ENCODE results near the gene ARID3B.
"Not testable (repeated sequence)": the region's sequence is repeated elsewhere in the genome, so short reads cannot be mapped to it uniquely, and the experiment has no call there.

Gene ARID3B

DNA sequence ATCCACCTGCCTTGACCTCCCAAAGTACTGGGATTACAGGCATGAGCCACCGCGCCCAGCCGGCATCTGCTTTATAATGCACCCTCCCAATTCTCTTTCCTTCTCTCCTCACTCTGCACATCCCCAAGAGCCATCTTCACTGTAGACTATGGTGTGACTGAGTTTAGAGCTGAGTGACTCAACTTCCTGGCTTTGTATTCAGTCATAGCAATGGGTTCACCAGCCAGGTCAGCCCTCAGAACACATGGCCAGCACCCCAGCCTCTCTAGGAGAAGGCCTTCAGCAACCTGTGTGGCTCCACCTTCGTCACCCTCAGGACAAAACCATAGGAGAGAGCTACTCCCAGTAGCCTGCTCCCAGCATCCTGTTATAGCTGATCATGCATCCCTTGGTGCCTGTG is 33.0 kb downstream of the ARID3B start:
- no peak for DNase-seq

- no peak for DNase-seq
Measured at GRCh38 chr15:74578496-74578994, 37.5 kb downstream of the ARID3B start.

- no peak for DNase-seq
Measured at GRCh38 chr15:74579001-74579400, 38.0 kb downstream of the ARID3B start.

- no peak for DNase-seq
Measured at GRCh38 chr15:74580538-74581350, 39.7 kb downstream of the ARID3B start.

- no peak for DNase-seq
Measured at GRCh38 chr15:74584204-74584603, 43.2 kb downstream of the ARID3B start.

DNA sequence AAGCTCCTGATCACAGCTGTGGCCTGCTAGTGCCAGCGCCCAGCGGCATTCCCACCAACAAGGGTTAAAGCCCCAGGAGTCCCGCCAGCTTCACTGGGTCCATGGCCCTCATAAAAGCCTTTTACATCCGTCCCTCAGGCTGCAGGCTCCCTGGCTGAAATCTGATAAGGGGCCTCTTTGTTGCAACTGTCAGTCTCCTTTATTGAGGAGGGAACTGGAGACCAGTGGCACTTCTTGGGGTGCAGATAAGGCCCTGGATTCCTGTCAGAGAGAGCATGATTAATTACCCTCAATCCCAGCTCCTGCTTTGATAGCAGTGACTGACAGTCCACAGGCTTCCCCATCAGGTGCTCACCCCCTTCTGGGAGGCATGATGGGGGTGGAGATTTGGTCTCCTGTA is 43.8 kb downstream of the ARID3B start:
- no peak for DNase-seq

DNA sequence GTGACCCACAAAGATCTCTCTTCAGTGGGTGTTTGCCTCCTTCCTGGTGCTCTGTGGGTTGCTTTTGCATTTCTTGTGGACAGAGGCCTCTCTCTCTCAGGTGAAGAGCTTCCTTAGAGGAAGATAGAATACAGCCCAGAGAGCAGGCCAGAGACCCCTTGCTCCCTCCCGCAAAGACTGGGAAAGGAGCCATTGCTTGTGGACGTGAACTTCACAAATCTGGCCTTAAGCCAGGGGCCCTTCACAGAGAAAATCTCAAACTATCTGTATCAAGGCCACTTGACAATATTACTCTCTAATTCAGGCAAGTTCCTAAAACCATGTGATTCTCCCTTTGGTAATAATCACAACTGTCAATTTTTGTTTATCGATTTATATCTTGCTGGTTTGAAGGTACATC is 44.2 kb downstream of the ARID3B start:
- no peak for DNase-seq

DNA sequence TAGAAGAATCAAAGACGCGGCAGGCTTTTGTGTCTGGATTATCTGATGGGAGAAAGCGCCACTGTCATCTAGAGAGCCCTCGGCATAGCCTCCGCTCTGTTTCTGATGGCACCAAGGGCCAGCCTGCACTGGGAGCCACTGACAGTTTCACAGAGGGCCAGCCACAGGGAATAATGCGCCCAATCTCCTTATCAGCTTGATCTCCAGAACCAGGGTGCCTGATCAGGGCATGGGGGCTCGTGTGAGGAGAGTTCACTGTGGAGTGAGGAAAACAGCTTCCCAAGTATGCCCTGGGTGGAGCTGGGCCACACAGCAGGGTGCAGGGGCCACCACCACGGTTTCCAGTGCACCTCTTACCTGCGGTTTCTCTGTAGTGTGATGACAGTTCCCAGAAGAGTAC is 44.8 kb downstream of the ARID3B start:
- DNase-seq, result no peak

- DNase-seq, result no peak
Measured at GRCh38 chr15:74589826-74590225, 48.8 kb downstream of the ARID3B start.

DNA sequence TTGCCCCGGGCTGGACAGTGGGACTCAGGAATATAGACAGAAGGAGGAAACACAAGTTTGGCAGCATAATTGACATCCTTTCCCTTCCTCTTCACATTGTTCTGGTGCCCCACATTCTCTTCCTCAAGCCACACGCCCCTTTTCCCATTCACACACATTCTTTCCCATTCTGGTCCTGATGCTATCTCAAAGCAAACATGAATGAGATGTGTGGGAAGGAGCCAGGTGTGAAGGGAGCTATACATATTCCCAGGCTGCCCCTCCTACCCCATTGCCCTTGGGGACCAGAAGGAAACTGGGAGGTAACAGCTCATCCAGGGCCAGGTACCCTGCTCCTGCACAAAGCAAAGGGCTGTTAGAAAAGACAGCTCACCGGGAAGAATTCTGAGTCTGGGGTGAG is 51.2 kb downstream of the ARID3B start:
- no peak for DNase-seq

GRCh38 chr15:74593122-74593521 is 52.1 kb downstream of the ARID3B start:
- no peak for DNase-seq

DNA sequence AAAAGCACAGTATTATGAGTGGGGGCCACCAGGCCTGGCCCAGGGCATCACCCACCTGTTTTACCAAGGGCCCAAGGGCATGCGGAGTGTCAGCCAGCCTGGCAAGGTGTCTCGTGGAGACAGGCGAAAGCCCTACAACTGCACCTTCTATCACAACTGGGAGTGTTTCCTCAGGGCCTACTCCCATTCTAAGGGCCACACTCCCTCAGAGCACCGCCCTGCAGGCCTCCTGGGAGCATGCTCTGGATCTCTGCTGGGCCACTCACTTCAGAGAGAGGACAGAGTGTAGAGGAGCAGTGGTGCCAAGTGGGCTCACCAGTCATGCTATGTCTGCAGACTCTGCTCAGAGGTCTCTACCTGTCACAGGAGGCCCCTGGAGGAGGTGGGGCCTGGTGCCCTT is 53.4 kb downstream of the ARID3B start:
- DNase-seq, result no peak

DNA sequence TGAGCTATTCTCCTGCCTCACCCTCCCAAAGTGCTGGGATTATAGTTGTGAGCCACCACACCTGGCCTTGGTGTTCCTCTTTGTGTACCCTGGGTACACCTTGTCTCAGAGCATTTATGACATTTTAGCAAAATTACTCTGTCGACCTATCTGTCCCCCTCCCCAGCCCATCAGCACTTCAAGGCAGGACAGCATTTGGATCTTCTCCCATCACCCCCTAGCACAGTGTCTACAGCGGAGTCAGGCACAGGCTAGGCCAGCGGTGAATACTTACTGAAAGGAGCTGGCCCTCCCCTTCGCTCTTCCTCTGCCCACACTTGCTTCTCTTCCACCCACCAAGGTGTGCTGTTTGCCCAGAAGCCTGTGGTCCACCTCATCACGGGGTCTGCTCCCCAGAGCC is 54.3 kb downstream of the ARID3B start:
- DNase-seq, result no peak

DNA sequence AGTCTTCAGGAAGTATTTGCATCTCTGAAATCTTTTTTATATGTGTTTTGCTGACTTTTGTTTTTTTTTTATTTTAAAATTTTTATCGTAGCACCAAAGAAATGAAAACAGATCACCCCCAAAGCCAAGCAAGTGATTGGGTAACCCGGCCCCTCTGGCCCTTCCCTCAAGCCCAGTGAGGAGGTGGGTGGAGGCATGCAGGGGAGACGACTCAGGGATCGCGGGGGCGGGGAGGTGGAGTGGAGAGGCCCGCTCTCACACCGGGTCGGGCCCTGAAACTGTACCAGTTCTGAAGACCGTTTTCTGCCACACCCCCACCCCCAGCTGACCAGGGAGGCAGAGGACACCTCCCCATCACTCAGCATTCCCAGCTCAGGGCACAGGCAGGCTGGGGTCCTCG is 55.7 kb downstream of the ARID3B start:
- DNase-seq, result not testable (repeated sequence)

DNA sequence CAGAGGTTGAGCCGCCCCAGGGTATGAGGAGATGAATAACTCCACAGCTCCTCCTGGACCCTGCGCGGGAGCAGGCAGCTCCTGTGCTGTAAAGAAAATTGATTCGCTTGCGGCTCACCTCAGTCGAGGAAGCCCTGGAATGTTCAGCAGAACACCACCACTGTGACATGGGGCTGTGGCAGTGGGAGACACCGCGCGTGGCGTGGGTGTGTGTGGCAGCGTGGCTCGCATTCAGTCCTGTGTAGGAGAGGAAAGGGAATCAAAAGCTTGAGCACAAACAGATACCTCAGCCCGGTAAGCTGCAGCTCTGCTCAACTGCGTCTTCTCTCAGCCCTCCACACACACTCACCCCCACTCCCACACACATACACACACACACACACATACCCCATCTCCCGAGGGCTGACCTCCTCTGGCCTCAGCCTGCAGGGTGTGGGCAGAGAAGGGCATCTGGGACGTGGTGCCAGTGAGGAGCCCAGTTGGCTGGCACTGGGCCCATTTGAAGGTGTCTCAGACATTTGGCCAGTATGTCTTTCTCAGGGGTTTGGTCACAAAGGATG is 56.2 kb downstream of the ARID3B start:
- DNase-seq, result not testable (repeated sequence)

DNA sequence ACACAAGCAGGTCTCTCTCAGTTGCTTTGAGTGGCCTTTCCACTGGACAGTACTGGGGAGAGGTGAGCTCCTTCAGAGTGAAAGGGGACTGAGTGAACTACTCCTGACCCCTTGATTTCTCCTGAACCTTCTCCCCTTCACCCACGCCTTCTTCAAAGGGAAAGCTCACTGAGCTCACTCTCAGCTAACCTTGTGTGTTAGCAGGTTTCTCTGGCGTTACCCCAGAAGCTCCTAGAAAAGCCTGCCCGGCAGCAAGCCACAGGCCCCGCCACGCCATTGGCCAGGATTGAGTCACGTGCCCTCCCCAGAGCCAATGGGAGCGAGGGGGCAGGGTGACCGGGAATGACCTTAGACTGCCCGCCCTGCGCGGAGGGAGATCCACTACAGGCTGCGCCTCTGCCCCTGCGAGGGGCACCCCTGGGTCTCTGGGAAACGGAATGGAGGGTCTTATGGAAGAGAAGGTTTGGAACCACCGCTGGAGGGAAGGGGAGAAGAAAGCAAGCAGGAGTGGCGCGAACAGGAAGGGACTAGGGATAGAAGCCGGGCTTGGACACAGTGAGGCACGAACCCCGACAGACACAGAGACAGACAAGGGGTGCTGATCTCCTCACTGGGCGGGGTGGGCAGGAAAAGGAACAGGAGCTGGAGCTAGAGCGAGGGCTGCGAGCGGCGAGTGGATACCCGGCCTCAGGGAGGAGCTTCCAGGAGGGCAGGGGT is 57.3 kb downstream of the ARID3B start:
- DNase-seq, result peak; percentile 81

DNA sequence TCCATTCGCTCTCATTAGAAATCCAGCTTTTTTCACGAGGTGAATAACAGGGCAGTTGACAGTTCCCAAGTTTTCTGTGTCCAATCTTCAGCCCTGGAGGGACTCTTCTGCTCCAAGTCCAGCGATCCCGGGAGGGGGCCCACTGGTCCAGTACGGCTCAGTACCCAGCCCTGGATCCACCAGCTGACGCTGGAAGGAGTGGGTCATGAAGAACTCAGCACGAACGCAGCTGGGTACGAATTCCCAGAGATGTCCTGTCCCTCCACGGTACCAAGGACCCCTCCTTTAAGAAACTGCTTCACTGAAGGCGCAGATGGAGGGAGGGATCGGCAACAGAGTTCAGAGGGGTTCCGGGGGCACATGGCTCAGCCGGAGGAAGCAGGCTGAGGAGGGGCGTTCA is 58.1 kb downstream of the ARID3B start:
- no peak for DNase-seq

DNA sequence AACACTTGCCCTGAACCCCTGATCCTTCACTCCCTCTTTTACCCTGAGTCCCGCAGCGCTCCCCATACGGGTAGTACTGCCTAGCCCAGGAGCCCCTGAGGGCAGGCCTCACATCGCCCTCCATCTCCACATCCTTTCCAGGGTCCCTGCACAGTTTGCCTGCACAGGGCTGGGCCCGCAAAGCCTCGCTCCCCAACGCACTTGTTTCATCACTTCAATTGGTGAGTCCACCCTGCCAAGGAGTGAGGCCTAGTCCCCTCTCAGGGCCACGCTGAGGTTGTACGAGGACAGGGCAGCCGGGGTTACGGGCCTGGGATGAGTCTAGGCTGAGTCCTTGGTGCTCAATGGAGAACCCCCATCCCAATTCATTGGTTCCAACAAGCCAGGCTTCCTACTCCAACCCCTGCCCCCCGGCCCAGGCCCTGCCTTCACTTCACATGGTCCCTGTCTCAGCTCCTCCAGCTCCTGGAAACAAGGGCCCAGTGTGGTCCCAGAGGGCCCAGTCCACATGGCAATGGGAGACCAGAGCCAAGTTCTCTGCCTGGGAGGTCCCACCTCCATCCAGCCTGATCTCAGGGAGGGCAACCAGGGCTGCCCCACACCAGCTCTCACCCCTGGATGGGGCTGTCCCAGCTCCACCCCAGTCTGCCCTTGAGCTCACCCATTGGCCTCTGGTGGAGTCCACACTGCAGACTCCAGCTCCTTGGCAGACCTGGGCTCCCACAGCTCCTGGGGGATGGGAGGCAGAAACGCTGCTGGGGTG is 62.2 kb downstream of the ARID3B start:
- no peak for DNase-seq

DNA sequence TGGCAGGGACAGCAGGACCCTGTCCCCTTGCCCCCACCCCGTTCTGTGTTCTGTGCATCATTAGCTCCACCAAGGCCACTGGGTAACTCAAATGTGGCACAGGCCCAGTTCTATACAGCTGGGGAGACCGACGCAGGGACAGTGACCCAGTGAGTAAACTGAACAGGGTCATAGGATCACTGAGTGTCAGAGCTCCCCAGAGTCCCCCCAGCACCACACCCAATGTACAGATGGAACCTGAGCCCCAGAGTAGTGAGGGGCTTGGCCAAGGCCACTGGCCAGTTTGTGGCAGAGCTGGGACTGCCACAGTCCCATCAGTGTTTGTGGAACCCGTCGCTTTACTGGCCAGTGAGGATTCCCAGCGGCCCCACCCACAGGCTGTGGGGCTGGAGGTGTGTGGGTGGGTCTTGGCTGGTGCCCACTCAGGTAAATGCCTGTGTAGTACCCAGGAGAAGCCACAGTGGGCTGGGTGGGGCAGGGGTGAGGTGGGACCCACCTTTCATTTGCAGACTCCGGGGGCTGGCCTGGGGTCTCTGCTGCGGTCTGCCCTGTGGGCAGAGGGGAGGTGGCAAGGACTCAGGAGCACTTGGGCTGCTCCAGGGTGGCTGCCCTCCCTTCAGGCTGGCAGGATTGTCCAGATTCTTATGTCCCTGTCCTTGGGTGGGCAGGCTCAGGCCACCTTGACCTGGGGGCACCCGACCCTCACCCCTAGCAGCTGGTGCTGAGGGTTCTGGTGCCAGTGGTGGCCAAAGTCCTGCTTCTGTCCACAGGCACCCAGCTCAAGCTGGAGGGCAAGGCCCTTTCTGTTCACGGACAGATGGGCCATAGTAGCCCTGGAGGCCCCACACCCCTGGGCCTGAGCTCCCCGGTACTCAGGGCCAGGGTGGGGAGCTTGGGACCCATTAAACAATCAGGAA is 63.0 kb downstream of the ARID3B start:
- DNase-seq, result no peak

GRCh38 chr15:74604983-74605794 is 64.2 kb downstream of the ARID3B start:
- no peak for DNase-seq

- no peak for DNase-seq
Measured at GRCh38 chr15:74605795-74606150, 64.8 kb downstream of the ARID3B start.

All from NCI-H510A treated with DMSO at 0.1 percent for 48 hours (cell line).